Epithelial cell of esophagus (primary cell): ENCODE data around the gene MATN1.

Experiments used
- DNase-seq: peaks from one replicate; pipeline ENCODE4 v3.0.0; 2010; ENCODE audit warnings: low read depth
- H3K4me3 ChIP-seq: 2 replicates; pipeline ENCODE4 v1.5.1; 2011; ENCODE audit warnings: mild to moderate bottlenecking, low read length, control low read depth
- CTCF ChIP-seq: IDR thresholded peaks from 2 replicates; pipeline ENCODE4 v1.5.1; 2011; ENCODE audit warnings: low read depth, mild to moderate bottlenecking, low read length, control low read depth, inconsistent platforms; ENCODE audit not compliant: insufficient read depth; ENCODE audit errors: missing control alignments

Gene MATN1

DNA sequence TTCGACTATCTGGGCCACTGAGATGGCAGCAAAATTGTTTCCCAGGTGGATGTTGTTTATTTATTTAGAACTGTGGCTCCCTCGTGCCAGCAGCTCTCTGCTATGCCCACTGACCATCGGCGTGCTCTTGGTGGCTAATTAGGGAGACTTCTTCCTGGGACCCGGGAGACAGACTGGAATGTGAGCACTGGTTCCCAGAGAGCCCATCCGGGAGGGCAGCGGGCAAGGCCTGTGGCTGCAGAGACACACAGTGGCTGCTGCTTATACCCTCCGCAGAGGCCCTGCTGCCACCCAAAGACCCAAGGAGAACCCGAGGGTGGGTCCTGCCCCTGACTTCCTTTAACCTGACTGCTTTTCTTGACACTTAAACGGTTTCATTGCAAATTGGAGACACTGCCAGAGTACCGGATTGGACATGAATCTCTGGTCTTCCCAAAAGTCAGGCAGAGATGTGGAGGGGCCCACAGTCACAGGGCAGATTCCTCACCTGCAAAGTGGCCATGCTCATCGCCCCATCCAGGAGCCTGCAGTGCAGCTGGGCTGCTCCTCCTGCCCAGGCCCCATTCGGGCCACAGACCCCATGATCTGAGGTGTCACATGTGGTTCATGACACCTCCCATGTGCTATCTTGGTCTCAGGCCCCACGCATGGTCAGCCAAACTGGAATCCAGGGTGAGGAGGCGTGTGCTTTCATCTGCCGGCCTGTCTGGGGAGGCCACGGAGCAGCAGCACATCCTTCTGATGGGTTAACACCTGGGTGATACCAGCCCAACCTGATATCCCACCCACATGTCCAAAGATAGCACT, 5.7 kb upstream of the MATN1 start:
- DNase-seq = no peak
- H3K4me3 ChIP-seq = no peak overlapping the region
- TF ChIP-seq CTCF = no peak

- TF ChIP-seq CTCF = no peak
- no peak for DNase-seq
- no peak overlapping the region for H3K4me3 ChIP-seq
These were observed 5.0 kb upstream of the MATN1 start for GRCh38 chr1:30728340-30728739.

GRCh38 chr1:30727824-30728223, 4.4 kb upstream of the MATN1 start:
- no peak for TF ChIP-seq CTCF
- peak; percentile 19 for DNase-seq
- H3K4me3 ChIP-seq = no peak overlapping the region

- no peak for TF ChIP-seq CTCF
- H3K4me3 ChIP-seq = no peak overlapping the region
- DNase-seq = no peak
These were observed 3.6 kb upstream of the MATN1 start for GRCh38 chr1:30726773-30727684.

GRCh38 chr1:30726236-30726635, 2.9 kb upstream of the MATN1 start:
- DNase-seq = no peak
- H3K4me3 ChIP-seq = no peak overlapping the region
- no peak for TF ChIP-seq CTCF

DNA sequence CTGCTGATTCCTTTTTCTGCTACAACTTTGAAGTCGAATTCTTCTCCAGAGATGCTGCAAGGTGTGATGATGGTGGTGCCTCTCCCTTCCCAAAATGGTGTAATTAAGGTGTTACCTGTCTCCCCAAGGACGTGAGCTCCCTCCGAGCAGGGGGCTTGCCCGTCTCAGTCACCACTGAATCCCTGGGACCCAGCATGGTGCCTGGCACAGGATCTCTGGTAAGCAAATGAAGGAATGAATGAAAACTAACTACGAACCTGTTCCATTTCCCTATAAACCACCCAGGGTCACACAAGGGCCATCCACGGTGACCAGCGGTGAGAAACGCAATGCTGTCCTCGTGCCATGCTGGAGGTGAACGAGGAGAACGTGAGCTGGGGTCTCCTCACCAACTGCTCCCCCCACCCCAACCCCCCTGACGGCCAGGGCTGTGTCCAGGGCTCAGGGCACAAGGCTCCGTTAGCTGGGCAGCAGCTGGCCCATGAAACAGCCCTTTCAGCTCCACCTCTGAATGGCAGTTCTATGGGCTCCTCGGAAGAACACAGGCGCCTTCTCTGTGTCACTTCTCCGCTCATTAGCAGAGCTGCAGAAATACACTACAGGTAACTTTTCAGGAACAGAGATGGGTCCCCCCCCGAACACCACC, 2.2 kb upstream of the MATN1 start:
- H3K4me3 ChIP-seq = no peak overlapping the region
- TF ChIP-seq CTCF = no peak
- no peak for DNase-seq
